GM19238 (cell line): Measurements from ENCODE around the gene MYRIP.

Experiments
- DNase-seq: peaks from one replicate; pipeline ENCODE4 v3.0.0; 2011; ENCODE audit warnings: low spot score; ENCODE audit not compliant: insufficient read length

Gene MYRIP

GRCh38 chr3:39905788-39906187, 96.4 kb downstream of the MYRIP start:
- no peak for DNase-seq

- no peak for DNase-seq
These were observed 98.6 kb downstream of the MYRIP start for GRCh38 chr3:39907981-39908380.

GRCh38 chr3:39910135-39910534, 100.7 kb downstream of the MYRIP start:
- no peak for DNase-seq

GRCh38 chr3:39910826-39911464, 101.5 kb downstream of the MYRIP start:
- DNase-seq = no peak

- no peak for DNase-seq
These were observed 102.3 kb downstream of the MYRIP start for GRCh38 chr3:39911465-39912309.

GRCh38 chr3:39915027-39915426, 105.6 kb downstream of the MYRIP start:
- no peak for DNase-seq

- DNase-seq = no peak
These were observed 107.8 kb downstream of the MYRIP start for GRCh38 chr3:39917065-39917773.

- DNase-seq = no peak
These were observed 109.9 kb downstream of the MYRIP start for GRCh38 chr3:39919281-39919680.

- DNase-seq = no peak
These were observed 110.9 kb downstream of the MYRIP start for GRCh38 chr3:39920271-39920670.

- no peak for DNase-seq
These were observed 118.1 kb downstream of the MYRIP start for GRCh38 chr3:39927479-39927878.

- no peak for DNase-seq
These were observed 124.7 kb downstream of the MYRIP start for GRCh38 chr3:39933986-39934693.

- DNase-seq = no peak
These were observed 125.3 kb downstream of the MYRIP start for GRCh38 chr3:39934696-39935095.

- DNase-seq = no peak
These were observed 125.9 kb downstream of the MYRIP start for GRCh38 chr3:39935261-39935660.

GRCh38 chr3:39936848-39937247, 127.4 kb downstream of the MYRIP start:
- no peak for DNase-seq

GRCh38 chr3:39937315-39937714, 127.9 kb downstream of the MYRIP start:
- DNase-seq = no peak

- DNase-seq = no peak
These were observed 128.5 kb downstream of the MYRIP start for GRCh38 chr3:39937874-39938273.

GRCh38 chr3:39941931-39942330, 132.5 kb downstream of the MYRIP start:
- no peak for DNase-seq

- DNase-seq = no peak
These were observed 151.2 kb downstream of the MYRIP start for GRCh38 chr3:39960515-39961191.

GRCh38 chr3:39961230-39961629, 151.8 kb downstream of the MYRIP start:
- DNase-seq = no peak

GRCh38 chr3:39962581-39962980, 153.2 kb downstream of the MYRIP start:
- DNase-seq = no peak

GRCh38 chr3:39965461-39965860, 156.1 kb downstream of the MYRIP start:
- DNase-seq = no peak
